Measurements from ENCODE around the gene UBE2E2. TPM values are rescaled to one million over a fixed set of nuclear protein-coding genes. Genes with fewer than 3 reads are reported as not detected.

The UBE2E2 gene
- total RNA-seq, 3 donors from 2014 or later (not counting 1 experiment from before 2014, with no cell fraction given), result 4.8 to 6.1 (median 5.3) TPM

DNA sequence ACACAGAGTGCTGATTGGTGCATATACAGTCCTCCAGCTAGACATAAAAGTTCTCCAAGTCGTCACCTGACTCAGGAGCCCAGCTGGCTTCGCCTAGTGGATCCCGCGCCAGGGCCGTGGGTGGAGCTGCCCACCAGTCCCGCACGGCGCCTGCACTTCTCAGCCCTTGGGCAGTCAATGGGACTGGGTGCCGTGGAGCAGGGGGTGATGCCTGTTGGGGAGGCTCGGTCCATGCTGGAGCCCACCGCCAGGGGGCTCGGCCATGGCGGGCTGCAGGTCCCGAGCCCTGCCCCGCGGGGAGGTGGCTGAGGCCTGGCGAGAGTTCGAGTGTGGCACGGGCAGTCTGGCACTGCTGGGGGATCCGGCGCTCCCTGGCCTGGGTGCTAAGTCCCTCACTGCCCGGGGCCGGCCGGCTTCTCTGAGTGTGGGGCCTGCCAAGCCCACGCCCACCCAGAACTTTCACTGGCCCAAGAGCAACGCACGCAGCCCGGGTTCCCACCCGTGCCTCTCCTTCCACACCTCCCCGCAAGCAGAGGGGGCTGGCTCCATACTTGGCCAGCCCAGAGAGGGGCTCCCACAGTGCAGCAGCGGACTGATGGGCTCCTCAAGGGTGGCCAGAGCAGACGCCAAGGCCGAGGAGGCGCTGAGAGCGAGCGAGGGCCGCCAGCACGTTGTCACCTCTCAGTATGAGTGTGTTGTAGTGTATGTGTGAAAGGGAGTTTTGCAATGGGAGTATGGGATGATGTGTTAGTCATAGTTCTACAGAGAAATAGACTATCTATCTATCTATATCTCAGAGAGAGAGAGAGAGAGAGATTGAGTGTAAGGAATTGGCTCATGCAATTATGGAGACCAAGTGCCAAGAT, 69.0 kb downstream of the UBE2E2 start:
- no peak for ATAC-seq
- intact Hi-C loops (cut with micrococcal nuclease), result no loop called here
- 95% methylated on average over 38 of the region's 38 CpGs for WGBS (ENCODE audit: insufficient coverage)

DNA sequence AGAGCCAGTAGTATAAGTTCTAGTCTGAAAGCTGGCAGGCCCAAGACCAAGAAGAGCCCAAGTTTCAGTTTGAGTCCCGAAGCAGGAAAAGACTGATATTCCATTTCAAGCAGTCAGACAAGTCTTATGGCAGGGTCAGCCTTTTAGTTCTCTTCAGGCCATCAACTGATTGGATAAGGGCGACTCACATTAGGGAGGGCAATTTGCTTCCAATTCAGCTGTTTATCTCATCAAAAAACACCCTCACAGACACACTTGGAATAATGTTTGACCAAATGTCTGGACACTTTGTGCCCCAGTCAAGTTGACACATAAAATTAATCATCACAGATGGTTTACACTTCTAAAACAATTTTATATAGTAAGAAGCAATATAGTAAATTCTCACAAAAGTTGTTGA, 69.7 kb downstream of the UBE2E2 start:
- no peak for DNase-seq
- H3K27ac Mint-ChIP-seq, result no peak overlapping the region
- no peaks in the 10 kb centered on the region for H3K36me3 Mint-ChIP-seq
- peaks cover 0 to 5% of the 10 kb centered on the region in 2 donors for H3K9me3 Mint-ChIP-seq
- TF ChIP-seq, protein P1, sequence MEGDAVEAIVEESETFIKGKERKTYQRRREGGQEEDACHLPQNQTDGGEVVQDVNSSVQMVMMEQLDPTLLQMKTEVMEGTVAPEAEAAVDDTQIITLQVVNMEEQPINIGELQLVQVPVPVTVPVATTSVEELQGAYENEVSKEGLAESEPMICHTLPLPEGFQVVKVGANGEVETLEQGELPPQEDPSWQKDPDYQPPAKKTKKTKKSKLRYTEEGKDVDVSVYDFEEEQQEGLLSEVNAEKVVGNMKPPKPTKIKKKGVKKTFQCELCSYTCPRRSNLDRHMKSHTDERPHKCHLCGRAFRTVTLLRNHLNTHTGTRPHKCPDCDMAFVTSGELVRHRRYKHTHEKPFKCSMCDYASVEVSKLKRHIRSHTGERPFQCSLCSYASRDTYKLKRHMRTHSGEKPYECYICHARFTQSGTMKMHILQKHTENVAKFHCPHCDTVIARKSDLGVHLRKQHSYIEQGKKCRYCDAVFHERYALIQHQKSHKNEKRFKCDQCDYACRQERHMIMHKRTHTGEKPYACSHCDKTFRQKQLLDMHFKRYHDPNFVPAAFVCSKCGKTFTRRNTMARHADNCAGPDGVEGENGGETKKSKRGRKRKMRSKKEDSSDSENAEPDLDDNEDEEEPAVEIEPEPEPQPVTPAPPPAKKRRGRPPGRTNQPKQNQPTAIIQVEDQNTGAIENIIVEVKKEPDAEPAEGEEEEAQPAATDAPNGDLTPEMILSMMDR (IDR thresholded peaks at IDR 0.05), result no peak
- H3K4me3 Mint-ChIP-seq, result no peak overlapping the region
- 90% methylated on average over 2 of the region's 2 CpGs for WGBS (ENCODE audit: insufficient coverage)
- Histone ChIP-seq H3K4me3 (ENCODE audit: low read length) (no peak overlapping the region), H3K4me1 (ENCODE audit: control insufficient read depth, insufficient read depth, low read length) (no peaks in the 10 kb centered on the region), H3K36me3 (ENCODE audit: control insufficient read depth, insufficient read depth, low read length) (no peaks in the 10 kb centered on the region), H3K27ac (ENCODE audit: low read length) (no peak overlapping the region), H3K9me3 (ENCODE audit: control insufficient read depth, insufficient read depth, low read length) (no peaks in the 10 kb centered on the region), H3K27me3 (ENCODE audit: control insufficient read depth, insufficient read depth, low read length) (no peaks in the 10 kb centered on the region)
- no peaks in the 10 kb centered on the region for H3K4me1 Mint-ChIP-seq
- no peaks in the 10 kb centered on the region for H3K27me3 Mint-ChIP-seq (ENCODE audit: low read depth in 2 of 2)
- intact Hi-C loops (cut with micrococcal nuclease), result no loop called here
- no peak for ATAC-seq

More for the DNA sequence above, 69.0 kb downstream of the UBE2E2 start:
- Mint-ChIP-seq H3K27me3 (ENCODE audit: low read depth in 2 of 2) (no peaks in the 10 kb centered on the region), H3K27ac (no peak overlapping the region), H3K4me3 (no peak overlapping the region), H3K9me3 (peaks cover 0 to 5% of the 10 kb centered on the region in 2 donors), H3K4me1 (no peaks in the 10 kb centered on the region), H3K36me3 (no peaks in the 10 kb centered on the region)
- H3K27ac ChIP-seq (ENCODE audit: low read length), result no peak overlapping the region
- no peak overlapping the region for H3K4me3 ChIP-seq (ENCODE audit: low read length)
- TF ChIP-seq, protein P1 (IDR thresholded peaks at IDR 0.05), result no peak
- H3K27me3 ChIP-seq (ENCODE audit: control insufficient read depth, insufficient read depth, low read length), result no peaks in the 10 kb centered on the region
- H3K4me1 ChIP-seq (ENCODE audit: control insufficient read depth, insufficient read depth, low read length), result no peaks in the 10 kb centered on the region
- no peaks in the 10 kb centered on the region for H3K36me3 ChIP-seq (ENCODE audit: control insufficient read depth, insufficient read depth, low read length)
- no peak for DNase-seq
- H3K9me3 ChIP-seq (ENCODE audit: control insufficient read depth, insufficient read depth, low read length), result no peaks in the 10 kb centered on the region

DNA sequence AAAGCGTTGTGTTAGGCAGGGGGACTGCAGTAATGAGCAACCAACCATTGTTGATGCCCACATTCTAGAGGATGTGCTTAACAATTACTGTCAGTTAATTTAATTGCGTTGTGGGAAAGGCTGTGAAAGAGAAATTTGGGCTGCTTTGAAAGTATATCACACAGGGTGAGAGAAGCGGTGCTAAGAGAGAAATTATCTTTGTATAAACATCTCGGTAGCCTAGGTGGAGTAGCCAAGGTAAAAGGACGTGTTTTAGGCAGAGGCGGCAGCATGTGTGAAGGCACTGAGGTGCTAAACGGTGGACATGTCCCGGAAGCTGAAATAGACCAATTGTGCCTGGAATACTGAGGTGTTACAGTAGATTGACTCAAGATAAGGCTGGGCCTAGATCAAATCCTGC, 71.9 kb downstream of the UBE2E2 start:
- peaks cover 0 to 3% of the 10 kb centered on the region in 2 donors for H3K9me3 Mint-ChIP-seq
- Histone ChIP-seq H3K9me3 (ENCODE audit: control insufficient read depth, insufficient read depth, low read length) (no peaks in the 10 kb centered on the region), H3K4me3 (ENCODE audit: low read length) (no peak overlapping the region), H3K27ac (ENCODE audit: low read length) (no peak overlapping the region), H3K36me3 (ENCODE audit: control insufficient read depth, insufficient read depth, low read length) (no peaks in the 10 kb centered on the region), H3K27me3 (ENCODE audit: control insufficient read depth, insufficient read depth, low read length) (no peaks in the 10 kb centered on the region), H3K4me1 (ENCODE audit: control insufficient read depth, insufficient read depth, low read length) (no peaks in the 10 kb centered on the region)
- intact Hi-C loops (cut with micrococcal nuclease), result no loop called here
- no peak for ATAC-seq
- H3K27ac Mint-ChIP-seq, result no peak overlapping the region
- H3K36me3 Mint-ChIP-seq, result no peaks in the 10 kb centered on the region
- no peaks in the 10 kb centered on the region for H3K4me1 Mint-ChIP-seq
- WGBS (ENCODE audit: insufficient coverage), result 89% methylated on average over 8 of the region's 8 CpGs
- TF ChIP-seq, protein P1 (IDR thresholded peaks at IDR 0.05), result no peak
- DNase-seq, result no peak
- H3K27me3 Mint-ChIP-seq (ENCODE audit: low read depth in 2 of 2), result no peaks in the 10 kb centered on the region
- H3K4me3 Mint-ChIP-seq, result no peak overlapping the region

All from natural killer cell (primary cell).